GM19467 (cell line): Measurements from ENCODE around the gene GRIK5.

ENCODE experiments used
- ATAC-seq: cut with Tn5 transposase; IDR thresholded peaks from one replicate; pipeline ENCODE4 v1.9.1; 2021; ENCODE audit warnings: mild to moderate bottlenecking, moderate library complexity; ENCODE audit not compliant: unreplicated experiment

Gene GRIK5

DNA sequence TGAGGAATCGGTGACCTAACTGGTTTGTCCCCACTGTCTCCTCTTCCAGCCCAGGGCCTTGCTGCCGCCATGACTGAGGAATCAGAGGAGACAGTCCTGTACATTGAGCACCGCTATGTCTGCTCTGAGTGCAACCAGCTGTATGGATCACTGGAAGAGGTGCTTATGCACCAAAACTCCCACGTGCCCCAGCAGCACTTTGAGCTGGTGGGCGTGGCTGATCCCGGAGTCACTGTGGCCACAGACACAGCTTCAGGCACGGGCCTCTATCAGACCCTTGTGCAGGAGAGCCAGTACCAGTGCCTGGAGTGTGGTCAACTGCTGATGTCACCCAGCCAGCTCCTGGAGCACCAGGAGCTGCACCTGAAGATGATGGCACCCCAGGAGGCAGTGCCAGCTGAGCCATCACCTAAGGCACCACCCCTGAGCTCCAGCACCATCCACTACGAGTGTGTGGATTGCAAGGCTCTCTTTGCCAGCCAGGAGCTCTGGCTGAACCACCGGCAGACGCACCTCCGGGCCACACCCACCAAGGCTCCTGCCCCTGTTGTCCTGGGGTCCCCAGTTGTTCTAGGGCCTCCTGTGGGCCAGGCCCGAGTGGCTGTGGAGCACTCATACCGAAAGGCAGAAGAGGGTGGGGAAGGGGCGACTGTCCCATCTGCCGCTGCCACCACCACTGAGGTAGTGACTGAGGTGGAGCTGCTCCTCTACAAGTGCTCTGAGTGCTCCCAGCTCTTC lies 8.7 kb upstream of the GRIK5 start:
- no peak for ATAC-seq

DNA sequence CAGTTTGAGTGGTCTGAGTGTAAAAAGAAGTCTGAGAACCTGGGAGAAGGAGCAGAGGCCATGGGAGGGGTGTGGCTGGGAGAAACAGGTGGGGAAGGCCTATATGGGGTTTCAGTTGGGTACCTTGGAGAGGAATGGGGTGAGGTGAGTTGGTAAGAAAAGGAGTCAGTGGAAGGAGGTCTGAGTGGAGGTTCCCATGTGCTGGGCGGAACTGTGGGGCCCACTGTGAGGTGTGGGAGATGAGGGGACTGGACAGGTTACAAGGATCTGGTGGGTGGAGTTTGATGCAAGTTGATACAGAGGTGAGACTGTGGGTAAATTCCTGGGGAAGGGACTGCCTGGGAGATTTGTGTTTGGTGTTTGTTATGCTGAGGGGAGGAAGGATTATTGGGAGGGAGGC lies 8.1 kb upstream of the GRIK5 start:
- no peak for ATAC-seq

DNA sequence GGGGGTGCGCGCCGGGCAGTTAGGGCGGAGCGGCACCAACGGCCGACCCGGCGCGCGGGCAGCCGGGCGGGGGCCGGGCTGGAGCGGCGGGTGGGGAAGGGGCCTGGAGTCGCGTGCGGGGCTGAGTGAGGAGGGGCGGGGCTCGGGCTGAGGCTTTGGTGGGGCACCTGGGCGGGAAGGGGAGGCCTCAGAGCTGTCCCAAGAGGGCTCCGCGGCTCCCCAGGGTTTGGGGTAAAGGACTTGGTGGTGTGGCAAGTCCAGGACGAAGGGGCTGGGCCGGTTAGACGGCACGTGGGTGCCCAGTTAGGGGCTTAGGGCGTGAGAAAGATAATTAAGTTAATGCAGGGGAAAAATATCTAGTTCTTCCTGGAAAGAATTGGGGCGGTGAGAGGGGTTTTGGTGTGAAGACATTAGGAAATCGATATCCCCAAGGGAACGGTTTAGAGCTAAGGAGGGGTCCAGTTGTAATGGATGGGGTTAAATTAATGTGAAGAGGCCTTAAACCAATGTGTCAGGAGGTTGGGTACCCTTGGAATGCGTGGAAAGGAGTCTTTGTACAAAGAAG lies 6.5 kb upstream of the GRIK5 start:
- ATAC-seq, result peak; percentile 32

DNA sequence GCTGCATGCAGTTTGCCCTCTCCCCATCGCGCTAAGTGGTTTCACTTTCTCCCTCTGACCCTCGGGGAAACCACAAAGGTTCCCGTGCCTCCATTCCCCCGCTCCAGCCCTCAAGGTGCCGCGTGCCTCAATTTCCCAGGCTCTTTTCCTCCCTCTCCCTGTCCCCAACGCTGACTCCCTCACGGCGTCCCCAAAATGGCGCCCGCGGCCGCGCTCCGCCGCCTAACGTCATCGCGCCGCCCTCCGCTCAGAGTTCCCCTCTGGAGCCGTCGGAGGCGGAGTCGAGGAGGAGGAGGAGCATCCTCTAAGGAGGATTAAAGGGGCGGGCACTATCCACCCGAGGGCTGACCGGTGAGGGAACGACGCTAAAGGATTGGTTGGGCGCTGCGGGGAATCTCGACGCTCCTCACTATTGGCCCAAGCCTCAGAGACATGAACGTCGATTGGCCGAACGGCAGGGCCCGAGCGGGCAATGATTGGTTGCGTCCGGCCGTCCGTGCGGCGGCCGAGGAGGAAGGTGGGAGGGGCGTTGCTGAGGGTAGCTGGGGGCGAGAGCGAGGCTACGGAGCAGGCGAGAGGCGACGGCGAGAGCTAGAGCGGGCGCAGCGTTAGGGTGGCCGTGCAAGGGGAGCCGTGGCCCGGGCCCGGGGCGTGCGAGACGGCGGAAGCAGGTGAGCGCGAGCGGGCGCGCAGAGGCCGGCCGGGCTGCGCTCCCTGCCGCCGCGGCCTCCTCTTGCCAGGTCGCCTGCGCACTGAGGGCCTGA lies 5.8 kb upstream of the GRIK5 start, which contains the start of gene ZNF574:
Gene ZNF574, plus strand, starts transcription at position 551 of the 764 bp plus-strand sequence. CDS start 2,441 bp downstream, outside the sequence.
- peak; percentile 92 for ATAC-seq

DNA sequence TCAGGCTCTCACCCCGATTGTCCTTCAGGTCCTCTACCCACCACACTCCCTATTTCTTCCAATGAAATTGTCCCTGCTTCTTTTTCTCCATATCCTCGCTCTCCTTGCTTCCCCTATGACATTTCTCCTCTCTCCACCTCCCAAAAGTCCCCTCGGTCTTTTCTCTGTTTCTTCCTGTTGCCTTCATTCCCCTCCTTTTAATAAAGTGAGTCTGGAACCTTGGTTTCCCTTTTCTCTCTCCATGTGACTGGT lies 5.3 kb upstream of the GRIK5 start:
- no peak for ATAC-seq

DNA sequence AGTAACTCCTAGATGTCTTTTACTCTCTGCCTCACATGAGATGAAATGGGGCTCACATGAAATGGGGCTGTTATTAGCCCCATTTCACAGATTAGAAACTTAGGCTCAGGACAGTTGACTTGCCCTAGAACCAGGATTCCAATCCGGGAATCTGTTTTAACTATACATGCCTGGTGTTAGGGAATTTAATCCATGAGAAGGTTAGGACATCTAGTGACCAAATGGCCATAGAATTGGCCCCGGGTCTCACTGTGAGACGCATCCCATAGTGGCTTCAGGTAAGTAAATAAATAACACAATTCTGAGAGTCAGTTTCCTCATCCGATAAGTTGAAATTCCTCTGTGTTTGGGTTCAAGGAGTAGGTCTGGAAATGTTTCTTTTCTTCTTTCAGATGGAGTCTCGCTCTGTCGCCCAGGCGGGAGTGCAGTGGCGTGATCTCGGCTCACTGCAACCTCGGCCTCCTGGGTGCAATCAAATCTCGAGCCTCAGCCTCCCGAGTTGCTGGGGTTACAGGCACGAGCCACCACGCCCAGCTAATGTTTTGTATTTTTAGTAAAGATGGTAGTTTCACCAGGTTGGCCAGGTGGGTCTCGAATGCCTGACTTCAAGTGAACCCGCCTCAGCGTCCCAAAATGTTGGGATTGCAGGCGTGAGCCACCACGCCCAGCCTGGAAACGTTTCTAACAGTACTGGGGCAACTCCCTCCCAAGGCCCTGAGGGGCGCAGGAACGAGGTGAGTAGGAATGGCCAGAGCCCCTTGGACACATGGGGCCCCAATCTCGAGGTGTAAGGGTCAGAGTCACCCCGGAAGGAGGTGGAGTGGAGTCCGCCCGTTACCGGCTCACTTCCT lies 4.7 kb upstream of the GRIK5 start:
- ATAC-seq, result no peak

DNA sequence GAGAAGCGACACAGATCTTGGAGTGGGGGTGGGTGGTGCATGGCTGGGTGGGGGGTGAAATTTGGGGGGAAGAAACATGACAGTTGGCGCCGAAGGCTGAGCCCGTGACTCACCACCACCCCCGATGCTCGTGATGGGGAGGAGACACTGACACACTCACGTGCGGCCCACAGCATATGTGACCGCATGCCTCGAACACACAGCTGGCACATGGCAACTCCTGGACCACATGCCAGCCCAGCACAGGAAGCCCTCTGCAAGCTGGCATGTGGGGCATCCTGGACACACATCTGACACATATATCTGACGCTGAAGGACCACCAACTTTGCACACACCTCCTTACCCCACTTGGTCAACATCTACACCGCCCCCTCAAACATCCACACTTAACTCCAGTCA lies 1.2 kb upstream of the GRIK5 start:
- ATAC-seq, result no peak

DNA sequence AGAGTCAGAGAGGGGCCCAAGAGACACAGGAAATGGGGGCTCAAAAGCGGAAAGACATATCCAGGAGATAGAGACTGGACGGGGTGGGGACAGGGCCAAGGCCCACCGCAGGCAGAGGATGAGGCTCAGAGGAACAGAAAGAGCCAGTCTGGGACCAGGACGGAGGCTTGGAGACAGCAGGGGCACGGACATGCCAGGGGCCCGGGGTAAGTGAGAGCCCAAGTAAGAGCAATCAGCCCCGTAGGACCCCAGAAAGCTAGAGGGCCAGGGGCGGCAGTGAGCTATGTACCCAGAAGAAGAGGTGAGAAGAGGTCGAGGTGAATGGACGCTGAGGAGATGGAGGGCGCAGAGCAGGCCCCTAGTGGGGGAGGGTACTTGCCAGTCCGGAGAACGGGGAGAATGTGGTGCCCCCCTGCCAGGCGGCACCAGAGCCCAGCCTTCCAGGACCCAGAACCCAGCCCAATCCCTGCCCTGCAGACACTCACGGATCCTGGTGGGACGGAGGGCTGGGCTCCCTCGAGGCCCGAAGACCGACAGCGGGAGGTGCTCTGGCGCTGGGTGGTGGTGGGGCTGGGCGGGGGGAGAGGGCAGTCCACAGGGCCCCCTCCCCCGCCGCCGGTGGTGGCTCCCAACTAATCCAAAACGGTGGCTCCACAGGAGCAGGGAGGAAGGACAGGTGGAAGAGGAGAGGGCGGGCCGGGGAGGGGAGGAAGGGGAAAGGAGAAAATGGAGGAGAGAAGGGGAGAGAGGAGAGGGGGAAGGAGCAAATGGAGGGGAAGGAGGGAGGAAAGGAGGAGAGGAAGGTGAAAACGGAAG lies 1.0 kb downstream of the GRIK5 start:
- no peak for ATAC-seq

DNA sequence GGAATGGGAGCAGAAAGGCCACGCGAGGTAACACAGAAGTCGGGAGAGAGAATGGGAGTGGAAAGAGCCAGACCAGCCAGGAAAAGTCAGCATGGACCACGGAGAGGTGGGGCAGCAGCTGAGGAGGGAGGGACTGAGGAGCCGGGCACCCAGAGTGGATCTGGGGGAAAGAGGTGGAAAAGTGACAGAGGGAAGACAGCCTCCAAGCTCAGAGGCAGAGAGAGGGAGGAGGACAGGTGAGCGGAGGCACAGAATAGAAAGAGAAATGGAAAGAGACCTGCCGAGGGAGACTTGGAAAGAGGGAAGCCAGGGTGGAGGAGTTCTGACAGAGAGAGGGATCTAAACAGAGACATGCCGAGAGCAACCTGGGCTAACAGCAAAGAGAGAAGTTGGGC lies 1.6 kb downstream of the GRIK5 start:
- ATAC-seq, result no peak

DNA sequence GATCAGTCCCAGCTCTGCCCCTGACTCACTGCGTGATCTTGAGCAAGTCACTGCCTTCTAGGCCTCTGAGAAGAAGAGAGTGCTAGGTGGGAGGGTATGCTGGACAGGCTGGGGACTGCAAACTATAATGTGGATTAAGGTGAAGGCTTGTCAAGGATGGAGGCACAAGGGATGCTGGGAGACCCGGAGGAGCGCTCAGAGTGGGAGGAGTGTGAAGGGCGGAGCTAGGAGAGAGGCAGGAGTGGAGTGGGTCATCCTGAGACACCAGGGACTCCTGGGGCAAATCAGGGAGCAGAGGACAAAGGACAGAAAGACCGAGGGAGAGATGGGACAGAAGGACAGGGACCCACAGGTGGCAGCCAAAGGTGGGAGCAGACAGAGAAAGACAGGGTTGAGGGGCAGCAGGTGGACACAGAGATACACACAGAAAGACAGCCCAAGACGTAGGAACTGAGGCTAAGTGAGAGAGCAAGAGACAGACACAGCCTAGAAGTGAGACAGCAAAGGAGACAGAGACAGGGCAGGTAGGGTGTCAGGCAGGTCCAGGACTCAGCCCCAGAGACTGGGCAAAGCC lies 2.6 kb downstream of the GRIK5 start:
- no peak for ATAC-seq

DNA sequence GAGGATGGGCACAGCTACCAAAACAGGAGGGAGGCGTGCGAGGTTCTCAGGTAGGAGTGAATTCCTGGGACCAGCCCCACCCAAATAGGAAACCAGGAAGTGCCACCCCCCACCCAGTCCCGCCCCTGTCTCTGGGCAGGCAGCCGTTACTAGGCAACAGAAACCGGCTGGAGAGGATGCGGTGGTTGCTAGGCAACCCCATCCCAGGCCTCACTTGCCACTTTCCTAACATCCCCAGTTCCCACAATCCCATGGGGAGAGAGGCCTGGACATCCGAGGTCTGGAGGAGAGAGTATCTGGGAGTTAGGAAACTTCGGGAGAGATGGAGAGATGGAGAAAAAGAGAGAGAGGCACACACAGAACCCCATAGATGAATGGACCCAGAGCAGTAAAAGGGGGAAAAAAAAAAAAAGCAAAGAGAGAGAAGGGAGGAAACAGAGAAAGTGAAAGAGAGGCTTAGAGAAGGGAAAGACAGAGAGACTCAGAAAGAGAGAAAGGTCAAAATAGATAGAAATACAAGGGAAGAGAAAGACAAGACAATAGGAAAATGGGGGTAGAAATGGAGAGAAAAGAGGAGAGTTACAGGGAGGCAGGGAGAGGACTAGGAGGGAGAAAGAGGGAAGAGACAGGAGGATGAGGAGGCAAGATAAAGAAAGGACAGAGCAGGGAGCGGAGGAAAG lies 3.8 kb downstream of the GRIK5 start:
- no peak for ATAC-seq

DNA sequence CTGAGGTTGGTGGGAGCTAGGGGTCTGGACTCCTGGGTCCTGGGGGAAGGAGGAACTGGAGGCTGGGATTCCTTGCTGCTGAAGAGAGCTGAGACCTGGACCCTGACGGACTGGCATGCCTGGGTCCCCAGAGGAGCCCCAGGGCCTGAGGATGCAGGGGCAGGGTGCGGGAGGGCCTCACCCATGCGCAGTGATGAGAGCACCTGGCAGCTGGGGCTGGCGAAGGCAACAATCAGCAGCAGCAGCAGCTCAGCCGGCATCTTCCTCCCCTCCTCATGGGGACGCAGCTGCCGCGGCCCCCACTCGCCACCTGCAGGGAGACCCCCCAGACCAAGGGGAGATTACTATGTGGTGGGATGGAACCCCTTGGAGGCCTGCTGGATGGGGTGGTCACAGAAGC lies 4.5 kb downstream of the GRIK5 start:
- ATAC-seq, result no peak

DNA sequence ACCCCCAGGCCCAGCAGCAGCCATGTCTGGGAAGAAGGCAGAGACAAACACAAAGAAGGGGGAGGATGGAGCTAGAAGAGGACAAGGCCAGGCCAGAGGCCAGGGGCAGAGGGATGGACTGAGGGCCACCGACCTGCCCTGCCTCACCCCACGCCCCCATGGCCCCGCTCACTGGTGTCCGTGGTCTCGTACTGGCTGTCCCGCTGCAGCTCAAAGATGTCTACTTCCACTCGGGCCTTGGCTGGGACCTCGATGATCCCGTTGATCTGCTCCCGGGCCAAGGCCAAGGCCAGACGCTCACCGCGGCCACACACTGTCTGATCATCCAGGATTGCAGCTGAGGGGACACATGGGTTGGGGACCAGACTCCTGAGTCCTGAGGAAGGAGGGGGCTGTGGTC lies 5.0 kb downstream of the GRIK5 start:
- no peak for ATAC-seq

DNA sequence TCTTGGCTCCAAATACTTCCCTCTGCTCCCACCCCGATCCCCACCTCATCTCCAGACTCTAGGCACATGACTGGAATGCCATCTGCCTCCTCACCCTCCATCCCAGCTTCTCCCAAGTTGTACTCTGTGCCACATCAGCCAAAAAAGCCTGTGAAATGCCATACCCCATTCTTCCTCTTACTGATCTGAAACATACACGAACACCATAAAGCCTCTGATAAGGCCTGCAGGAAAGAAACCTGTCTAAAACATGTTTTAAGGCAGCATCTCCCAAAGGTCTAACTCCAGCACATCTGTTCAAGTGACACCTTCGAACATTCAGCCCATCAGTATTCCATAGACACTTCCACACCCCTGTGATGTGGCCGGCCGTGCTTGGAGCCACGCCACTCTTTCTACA lies 5.6 kb downstream of the GRIK5 start:
- no peak for ATAC-seq

DNA sequence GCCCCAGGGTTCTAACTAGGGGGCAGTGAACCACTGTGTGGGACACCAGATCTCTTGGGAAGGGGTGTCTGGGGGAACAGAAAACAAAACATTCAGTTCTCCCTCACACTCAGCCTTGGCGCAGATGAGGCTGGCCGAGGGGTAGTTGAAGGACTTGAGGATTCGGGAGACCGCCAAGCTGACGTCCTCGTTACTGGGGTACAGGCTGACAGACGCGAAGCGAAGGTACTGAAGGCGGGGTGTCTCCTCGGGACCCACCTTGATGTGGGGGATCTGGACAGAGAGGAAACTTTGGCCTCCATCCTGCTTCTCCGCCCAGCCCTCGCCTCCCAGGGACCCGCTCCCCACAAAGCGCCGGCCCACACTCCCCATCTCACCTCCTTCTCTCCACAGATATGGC lies 7.6 kb downstream of the GRIK5 start:
- no peak for ATAC-seq

DNA sequence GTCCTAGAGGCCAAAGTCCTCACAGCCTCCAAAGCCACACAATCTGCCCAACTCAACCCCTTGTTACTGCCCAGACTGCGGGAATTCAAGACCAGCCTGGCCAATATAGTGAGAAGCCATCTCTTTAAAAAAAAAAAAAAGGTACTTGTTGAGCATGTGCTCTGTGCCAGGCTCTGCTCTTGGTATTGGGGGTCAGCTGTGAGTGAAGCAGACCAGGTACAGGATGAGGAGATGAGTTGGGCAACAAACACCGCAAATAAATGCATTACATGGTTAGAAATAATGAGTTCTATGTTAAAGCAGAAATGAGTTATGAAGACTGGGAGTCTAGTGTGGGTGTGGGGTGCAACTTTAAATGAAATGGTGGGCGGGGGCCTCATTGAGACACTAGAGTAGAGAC lies 9.9 kb downstream of the GRIK5 start:
- no peak for ATAC-seq

DNA sequence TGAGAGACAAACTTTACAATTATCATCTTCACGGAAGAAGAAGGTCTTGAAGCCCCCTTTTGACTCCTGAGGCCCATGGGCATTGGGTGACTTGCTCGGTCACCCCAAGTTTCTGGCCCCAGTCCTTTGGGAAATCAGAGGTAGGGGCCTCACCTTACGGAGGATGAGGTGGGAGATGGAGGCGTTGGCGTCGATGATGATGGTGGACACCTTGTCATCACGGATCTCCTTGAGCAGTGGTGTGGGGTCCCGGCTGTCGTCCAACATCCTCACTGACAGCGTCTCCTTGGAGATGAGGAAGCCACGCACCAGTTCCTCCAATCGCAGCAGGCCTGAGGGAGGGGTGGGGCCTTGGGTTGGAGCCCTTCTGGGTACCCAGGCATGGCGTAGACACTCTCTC lies 10.8 kb downstream of the GRIK5 start:
- ATAC-seq, result no peak

DNA sequence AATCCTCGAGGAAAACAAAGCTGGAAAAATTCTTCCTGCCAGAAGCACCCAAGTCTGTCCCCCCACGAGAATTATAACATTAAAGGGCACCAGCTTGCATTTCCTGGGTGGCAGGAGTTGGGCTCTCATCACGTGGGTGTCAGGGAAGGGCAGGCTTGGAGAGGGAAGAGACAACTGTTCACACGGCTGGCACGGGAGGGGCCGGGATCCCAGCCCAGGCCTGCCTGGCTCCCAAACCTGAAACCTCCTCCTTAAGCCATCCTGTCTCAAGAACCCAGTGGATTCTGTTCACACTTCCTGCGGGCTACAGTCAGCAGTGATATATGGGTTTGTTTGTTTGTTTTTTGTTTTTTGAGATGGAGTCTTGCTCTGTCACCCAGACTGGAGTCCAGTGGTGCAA lies 12.2 kb downstream of the GRIK5 start:
- no peak for ATAC-seq

DNA sequence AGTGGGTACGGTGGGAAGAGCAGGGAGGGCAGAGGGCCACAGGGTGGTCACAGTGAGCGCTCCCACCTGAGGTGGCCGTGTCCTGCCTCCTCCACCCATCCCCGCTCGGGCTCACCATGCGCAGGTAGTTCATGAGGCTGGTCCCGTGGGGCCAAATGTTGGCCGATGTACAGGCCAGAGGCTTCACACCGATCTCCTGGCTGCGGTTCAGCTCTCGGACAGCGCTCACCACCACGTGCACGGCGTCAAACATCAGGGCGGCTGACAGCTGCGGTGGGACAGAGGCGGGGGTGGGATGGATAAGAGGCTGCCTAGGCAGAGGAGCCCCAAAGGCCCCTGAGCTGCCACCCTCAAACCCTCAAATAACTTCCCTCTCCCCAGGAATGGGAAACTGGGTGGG lies 15.8 kb downstream of the GRIK5 start:
- ATAC-seq, result no peak
